Activated T-helper 1 cell treated with Interleukin-2 at 50 U/mL for 16 hours (primary cell): ENCODE results near the gene TUBD1.
"Not testable (repeated sequence)": the region's sequence is repeated elsewhere in the genome, so short reads cannot be mapped to it uniquely, and the experiment has no call there.

Experiments
- DNase-seq: peaks from one replicate; pipeline ENCODE4 v3.0.0-alpha.2; 2020; ENCODE audit warnings: low read depth

Gene TUBD1

DNA sequence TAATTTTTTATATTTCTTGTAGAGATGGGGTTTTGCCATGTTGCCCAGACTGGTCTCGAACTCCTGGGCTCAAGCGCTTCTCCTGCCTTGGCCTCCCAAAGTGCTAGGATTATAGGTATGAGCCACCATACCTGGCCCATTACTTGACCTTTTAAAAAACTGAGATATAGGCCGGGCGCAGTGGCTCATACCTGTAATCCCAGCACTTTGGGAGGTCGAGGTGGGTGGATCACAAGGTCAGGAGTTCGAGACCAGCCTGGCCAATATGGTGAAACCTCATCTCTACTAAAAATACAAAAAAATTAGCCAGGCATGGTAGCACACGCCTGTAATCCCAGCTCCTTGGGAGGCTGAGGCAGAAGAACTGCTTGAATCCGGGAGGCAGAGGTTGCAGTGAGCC is 19.3 kb downstream of the TUBD1 start:
- not testable (repeated sequence) for DNase-seq

DNA sequence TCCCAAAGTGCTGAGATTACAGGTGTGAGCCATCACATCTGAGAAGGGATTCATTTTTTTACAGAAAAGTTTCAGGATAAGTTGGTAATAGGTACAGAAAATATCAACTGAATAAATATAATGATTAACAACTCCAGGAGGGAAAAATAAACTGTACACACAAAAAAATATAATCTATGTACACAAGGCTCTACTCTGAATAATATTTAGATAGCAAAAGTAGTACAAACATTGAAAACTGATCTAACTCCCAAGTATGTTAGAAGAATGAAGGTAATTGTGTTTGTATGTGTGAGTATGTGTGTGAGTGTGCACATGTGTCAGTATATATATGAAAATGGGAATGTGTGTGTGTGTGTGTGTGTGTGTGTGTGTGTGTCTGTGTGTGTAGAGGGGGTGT is 20.4 kb downstream of the TUBD1 start:
- no peak for DNase-seq

DNA sequence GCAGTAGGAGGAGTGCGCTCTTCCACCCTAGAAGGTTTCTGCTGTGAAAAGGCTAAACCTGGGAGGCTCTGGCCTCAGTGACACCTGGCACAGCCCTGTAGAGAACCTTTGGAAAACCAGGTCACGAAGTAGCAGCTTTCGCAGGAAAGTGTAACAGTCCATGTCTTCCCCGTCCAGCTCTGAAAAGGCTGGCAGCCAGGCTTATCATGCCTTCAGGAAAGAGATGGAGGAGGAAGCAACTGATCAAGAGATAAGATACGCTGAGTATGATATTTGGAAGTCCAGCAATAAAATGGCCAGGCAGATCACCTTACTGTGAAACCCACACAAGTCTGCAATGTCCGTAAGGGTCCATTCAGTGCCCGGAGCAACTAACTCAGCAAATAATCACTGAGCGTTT is 22.3 kb downstream of the TUBD1 start:
- DNase-seq, result no peak

DNA sequence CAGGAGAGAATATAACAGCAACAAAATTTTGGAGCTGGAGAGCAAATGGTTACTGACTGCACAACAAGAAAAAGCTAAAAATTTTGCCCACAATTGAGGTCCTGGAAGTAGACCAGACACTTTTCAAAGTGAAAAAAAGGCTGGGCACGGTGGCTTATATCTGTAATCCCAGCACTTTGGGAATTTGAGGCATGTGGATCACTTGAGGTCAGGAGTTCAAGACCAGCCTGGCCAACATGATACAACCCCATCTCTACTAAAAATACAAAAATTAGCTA is 22.9 kb downstream of the TUBD1 start:
- no peak for DNase-seq

DNA sequence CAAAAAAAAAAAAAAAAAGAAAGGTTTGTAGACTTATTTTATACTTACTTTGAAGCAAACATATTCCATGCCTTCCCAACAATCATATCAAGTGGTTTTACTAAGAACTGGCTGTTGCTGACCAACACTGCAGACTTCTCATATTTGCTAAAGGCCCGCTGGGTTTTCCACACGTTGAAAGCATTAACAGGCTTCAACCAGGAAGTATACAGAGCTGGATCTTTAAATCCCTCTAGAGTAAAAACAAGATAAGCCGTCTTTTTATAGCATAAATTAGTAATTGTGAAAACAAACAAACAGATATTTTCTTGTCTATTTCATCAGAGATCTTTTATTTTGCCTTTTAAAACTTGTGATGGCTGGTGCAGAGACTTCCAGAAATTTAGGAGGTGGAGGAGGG is 29.1 kb downstream of the TUBD1 start:
- DNase-seq, result no peak

DNA sequence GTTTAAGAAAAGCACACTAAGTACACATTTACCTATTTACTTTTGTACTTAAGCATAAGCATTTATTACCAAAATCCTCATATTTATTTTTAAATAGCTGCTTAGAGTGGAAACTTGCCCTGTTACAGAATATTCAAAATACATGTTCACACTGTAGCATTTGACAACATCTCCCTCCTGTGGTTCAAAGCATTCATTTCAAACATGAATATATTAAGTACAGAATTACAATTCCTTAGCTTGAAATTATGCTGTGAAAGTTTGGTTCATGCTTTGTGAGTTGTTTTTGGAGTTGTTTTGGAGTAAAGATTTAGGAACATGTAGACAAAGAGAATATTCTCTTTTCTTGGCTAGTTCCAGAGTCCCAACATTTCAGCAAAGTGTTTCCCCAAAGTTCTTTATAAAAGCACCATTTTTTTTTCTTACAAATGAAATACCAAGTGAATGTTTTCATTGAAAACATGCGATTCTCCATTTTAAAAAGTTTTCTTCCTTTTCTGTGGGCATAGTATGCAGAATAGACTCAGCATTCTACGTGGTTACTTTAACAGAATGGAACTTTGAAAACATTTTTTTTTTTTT is 33.2 kb downstream of the TUBD1 start:
- DNase-seq, result no peak

DNA sequence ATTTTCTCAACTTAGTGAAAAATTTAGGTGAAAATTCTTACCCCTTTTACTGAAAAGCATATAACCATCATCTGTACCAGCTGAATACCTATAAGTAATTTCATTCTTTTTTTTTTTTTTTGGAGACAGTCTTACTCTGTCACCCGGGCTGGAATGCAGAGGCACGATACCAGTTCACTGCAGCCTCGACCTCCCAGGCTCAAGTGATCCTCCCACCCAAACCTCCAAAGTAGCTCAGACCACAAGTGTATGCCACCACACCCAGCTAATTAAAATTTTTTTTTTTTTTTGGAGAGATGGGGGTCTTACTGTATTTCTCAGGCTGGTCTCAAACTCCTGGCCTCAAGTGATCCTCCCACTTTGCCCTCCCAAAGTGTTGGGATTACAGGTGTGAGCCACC is 33.8 kb downstream of the TUBD1 start:
- no peak for DNase-seq

DNA sequence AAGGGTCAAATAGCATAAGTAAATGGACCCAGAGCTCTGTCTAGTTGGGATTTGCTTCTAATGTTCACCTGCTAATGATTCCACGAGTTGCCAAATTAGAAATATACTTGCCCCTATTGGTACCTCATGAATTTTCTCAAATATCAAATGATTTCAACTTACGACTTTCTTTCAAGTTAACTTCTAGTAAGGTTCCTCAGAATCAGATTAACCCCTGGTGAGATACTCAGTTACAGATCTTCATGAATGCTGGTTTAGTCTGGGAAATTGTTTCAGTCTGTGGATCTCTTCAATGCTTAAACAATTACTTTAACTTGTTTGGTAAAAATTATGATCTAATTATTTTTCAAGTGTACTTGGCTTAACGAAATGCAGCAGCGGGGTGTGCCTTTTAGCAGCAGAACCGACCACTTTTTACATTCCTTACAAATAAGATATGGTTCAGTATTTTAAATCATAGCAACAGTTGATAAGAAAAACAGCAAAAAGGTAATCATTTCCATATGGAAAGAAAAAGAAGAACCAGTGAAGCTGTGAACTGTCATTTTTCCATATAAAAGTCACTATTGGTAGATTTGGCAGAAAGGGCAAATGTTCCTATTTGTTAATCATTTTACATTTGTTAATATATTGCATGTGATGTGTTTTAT is 34.5 kb downstream of the TUBD1 start:
- no peak for DNase-seq

DNA sequence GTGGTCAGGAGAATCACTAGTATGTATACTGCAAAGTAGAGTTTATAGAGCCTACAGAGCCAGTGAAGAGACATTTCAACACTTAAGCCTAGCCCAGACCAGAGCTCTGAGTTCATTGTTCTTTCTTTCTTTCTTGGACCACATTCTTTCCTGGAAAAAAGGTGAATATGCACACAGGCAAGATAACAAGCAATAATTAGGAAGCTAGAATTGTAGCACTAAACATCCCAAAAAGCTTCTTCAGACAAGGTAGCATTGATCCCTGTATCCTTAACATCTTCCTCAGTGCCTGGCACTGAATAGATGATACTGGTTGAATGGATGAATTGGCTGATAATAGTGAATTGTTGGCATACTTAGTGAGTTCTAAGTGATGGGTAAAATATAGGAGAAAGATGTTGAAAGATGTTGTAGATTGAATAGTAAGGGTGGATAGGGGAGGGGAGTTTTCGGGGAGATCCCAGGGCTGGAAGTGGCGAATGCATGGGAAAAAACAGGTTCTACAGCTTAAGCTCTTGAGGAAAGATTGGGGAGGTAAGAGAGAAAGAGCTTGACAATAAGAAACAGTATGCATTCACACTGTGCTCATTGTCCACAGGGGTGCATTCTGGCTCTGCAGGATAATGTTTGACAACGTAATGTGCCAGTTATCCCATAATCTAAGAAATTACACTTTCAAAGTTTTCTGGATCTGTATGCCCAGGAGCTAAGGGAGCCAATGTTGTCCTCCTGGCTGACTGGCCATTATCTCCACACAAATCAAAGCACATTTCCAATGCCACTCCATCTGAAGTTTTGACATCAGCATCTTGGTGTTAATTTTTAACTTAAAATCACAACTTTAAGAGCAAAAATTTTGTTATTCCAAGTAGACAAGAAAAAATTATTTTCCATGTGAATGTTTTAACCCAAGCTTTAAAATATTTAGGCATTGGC is 35.6 kb downstream of the TUBD1 start:
- DNase-seq, result no peak

DNA sequence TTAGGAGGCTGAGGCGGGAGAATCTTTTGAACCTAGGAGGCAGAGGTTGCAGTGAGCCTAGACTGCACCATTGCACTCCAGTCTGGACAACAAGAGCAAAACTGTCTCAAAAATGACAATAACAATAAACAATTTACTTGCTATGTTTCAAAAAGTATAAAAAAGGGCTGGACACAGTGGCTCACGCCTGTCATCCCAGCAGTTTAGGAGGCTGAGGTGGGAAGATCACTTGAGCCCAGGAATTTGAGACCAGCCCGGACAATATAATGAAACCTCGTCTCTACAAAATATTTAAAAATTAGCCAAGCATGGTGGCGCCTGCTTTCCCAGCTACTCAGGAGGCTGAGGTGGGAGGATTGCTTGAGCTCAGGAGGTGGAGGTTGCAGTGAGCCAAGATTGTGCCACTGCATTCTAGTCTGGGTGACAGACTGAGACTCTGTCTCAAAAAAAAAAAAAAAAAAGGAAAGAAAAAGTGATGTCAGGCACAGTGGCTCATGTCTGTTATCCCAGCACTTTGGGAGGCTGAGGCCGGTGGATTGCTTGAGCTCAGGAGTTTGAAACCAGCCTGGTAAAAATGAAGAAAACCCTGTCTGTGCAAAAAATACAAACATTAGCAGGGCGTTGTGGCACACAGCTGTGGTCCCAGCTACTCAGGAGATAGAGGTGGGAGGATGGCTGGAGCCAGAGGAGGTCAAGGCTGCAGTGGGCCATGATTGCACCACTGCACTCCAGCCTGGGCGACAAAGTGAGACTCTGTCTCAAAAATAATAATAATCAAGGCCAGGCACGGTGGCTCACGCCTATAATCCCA is 38.6 kb downstream of the TUBD1 start:
- not testable (repeated sequence) for DNase-seq

DNA sequence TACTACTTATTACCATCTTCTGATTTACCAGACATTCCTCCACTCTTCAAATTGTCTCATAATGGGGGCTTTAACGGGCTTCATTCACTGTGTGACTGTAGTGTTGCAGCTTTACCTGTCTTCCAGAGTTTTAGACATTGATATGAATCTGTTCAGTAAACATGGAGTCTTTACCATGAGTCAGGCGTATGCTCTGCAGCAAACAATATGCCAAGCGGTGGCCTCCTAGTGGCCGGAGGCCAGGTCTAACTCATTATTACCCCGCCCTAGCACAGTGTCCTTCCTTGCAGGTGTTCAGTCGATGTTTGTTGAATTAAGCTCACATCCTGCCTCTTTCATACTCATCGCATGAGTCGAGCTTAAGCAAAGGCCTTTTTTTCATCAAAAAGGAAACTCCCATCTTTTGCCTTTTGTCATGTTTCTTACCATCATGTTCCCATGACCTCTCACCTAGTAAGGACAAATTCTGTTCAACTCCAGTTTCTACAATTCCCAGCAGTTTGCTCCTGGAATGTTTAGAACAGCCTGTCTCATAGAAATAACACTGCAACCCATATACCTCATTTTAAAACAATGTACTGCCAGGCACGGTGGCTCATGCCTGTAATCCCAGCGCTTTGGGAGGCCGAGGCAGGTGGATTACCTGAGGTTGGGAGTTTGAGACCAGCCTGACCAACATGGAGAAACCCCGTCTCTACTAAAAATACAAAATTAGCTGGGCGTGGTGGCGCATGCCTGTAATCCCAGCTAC is 39.4 kb downstream of the TUBD1 start:
- peak; percentile 44 for DNase-seq

DNA sequence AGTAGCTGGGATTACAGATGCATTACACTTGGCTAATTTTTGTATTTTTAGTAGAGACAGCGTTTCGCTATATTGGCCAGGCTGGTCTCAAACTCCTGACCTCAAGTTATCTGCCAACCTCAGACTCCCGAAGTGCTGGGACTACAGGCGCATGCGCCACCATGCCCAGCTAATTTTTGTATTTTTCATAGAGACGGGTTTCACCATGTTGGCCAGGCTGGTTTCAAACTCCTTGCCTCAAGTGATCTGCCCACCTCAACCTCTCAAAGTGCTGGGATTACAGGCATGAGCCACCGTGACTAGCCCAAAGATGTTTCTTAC is 39.9 kb downstream of the TUBD1 start:
- DNase-seq, result not testable (repeated sequence)

DNA sequence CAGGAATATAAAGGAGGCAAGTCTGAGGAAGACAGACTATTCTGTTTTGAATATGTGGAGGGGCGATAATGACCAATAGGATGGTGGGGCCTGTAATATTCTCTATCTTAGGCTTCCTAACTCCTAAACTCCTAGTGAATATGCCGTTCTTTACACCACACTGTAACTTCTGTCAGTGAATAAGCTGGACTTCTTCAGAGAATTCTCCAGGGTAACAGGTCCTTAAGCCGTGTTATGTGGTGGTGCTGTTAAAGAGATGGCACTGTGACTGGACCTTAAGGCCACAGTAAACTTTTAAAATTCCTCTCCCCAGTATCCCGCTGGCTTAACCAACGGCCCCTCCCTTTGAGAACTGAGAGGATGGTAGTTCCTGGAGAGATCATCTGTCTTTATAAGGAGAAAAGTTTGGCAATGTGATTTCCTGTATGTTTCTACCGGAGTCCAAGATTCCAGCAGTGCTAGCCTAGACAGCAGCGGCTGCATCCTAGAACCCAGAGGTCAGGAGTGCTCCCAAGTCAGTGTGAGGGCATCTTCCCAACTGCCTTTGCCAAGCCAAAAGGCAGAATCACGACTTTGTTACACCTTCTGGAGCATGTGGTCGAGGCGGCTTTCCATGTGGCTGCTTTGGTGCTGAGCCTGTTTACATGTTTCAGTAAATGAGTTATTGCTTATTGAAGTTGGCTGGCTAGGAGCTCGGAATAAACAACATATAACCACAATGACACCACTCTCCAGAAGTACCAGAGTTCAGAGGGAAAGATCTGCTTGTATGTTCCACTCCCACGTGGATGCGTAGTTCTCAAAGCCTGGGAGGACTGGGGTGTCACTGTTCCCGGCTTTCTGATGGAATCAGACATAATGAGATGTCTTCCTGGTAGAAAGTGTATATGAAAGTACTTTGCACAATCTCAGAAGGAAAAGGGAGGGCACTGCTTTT is 41.0 kb downstream of the TUBD1 start:
- no peak for DNase-seq

DNA sequence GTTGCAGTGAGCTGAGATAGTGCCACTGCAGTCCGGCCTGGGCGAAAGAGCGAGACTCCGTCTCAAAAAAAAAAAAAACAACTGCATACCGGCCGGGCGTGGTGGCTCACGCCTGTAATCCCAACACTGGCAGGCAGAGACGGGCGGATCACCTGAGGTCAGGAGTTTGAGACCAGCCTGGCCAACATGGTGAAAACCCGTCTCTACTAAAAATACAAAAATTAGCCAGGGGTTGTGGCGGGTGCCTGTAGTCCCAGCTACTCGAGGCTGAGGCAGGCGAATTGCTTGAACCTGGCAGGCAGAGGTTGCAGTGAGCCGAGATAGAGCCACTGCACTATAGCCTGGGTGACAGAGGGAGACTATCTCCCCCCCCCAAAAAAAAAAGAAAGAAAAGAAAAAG is 42.4 kb downstream of the TUBD1 start:
- DNase-seq, result not testable (repeated sequence)

DNA sequence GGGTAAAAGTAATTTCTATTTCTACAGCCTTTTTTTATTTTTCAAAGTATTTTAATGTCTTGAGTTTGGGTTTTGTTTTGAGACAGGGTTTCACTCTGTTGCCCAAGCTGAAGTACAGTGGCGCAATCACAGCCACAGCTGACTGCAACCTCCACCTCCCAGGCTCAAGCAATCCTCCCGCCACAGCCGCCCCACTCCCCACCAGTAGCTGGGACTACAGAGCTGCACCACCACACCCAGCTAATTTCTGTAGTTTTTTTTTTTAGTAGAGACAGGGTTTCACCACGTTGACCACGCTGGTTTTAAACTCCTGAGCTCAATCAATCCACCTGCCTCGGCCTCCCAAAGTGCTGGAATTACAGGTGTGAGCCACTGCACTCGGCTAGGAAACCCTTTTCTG is 44.0 kb downstream of the TUBD1 start:
- no peak for DNase-seq

DNA sequence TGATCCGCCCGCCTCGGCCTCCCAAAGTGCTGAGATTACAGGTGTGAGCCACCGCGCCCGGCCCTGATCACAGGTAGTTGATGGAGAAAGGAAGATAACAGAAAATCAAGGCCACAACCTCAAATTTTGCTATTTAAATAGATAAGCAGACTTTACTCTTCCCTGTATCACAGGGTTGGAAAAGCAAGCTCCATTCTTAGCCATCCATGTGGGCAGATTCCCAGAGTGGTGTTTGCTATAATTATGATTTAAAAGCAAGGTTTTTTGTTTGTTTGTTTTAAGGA is 44.4 kb downstream of the TUBD1 start:
- no peak for DNase-seq

DNA sequence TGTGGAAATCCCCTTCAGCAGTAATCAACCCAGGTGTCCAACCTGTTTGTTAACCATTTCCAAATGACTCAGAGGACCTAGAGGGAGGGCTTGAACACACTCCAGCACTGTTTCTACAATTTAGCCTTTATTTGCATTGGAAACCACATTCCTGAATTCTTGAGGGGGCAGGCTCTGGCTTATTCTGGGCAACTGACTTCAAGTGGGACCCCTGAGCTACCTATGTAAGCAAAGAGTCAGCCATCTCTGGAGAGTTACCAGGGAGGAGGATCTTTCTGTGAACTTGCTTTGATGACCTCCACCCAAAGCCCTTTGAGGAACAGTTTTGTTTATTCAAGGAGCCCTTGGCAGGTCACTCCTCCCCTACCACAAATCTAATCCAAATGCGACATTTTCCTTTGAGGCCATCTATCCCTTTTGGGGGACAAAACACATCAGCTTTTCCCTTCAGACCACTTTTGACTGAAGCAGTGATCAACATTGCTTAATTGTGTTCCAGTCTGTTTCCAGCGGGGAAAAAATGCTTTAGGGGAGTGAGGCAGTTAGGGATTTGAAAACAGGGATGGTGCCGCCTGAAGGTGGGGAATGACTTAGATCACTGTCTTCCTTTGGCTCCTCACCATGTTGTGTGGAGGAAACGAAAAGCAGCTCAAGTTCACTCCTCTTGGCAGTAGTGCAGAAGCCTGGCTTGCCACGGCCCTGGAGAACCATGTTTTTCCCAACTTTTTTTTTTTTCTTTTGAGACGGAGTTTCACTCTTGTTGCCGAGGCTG is 46.2 kb downstream of the TUBD1 start:
- no peak for DNase-seq

DNA sequence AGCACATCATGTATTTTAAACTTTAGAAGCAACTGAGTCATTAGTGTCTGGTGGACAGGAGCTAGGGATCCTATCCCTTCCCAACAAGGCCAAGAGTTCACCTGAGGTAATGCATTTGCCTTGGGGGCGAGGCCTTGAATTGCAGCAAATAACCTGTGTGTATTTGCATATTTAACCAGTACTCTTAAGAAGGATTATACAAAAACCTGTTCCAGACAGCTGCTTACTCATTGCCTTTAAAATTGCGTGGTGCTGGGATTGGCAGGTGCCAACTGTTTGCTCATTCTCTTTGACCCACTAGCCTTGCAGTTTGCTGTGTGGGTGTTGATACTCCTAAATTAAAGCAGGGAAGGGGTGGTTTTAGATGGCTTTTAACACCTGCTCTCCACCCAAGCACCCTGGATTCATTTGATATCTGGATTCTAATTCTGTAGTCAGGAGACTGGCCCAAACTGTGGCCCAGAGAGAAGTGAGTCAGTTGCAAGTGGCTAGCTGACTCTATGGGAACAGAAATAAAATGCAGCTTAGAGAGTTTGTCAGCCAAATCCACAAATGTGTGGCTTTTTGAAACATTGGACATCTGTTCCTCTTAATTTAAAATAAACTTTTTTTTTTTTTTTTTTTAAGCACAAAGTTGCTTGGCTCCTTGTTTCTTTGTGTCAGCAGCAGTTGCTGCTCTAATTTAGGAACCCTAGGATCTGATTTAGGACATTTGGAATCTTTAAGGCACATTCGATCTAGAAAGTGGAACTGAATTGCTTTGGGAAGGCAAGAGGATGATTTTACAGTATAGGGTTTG is 46.9 kb downstream of the TUBD1 start:
- DNase-seq, result no peak

DNA sequence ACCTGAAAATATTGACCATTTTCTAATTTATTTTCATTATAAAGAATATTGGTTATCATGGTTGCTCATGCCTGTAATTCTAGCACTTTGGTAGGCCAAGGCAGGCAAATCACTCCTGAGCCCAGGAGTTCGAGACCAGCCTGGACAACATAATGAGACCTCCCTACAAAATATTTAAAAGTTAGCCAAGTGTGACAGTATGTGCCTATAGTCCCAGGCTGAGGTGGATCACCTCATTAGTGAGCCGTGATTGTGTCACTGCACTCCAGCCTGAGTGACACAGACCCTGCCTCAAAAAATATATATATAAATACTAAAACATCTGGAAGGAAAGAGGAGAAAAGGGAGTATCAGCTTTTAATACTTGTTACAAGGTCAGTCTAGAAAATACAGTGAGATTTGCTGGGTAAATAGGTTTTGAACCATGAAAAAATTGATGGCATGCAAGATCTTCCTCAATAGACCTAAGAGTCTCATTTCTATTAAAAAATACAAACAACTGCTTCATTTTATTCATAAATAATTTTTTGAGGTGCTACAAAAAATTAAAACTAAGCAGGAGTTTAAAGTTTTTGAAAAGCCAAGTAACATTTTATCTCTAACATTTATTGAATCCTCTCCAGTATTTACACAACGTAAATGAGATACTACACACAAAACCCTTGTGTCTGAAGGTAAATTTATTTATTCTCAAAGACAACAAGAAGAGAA is 47.7 kb downstream of the TUBD1 start:
- DNase-seq, result no peak
